PC-3 (cell line): ENCODE results near the gene GRIN2C.

Source experiments
- CTCF ChIP-seq: fragments of 300-600 bp; sonication (generic); conservative IDR thresholded peaks from 2 replicates; pipeline ENCODE4 v1.5.1; 2017; ENCODE audit warnings: antibody characterized with exemption, low read depth, mild to moderate bottlenecking, low read length
- EZH2phosphoT487 ChIP-seq: fragments of 300-600 bp; sonication (generic); IDR thresholded peaks from 2 replicates; pipeline ENCODE4 v1.6.1; 2018; ENCODE audit warnings: mild to moderate bottlenecking, antibody characterized with exemption, low read length, borderline replicate concordance

- TF ChIP-seq CTCF (no peak), EZH2phosphoT487 (no peak)
Observed at GRCh38 chr17:74850914-74851313, 8.8 kb downstream of the GRIN2C start.
